ENCODE measurements around the gene CDR2L. TPM values are rescaled to one million over a fixed set of nuclear protein-coding genes. Genes with fewer than 3 reads are reported as not detected.
A peak's percentile ranks its signal among the peaks of the same experiment; 100 is the strongest.

CDR2L gene
- total RNA-seq, 2 experiments from 2014 or later: 0.08 TPM; not detected in 1

- peak within 1 kb of the TSS; percentile 89 for H3K4me3 Mint-ChIP-seq
- intact Hi-C loops (cut with DNase I, micrococcal nuclease): loop anchor here in 1 of 2 experiments (1.0 kb wide), 1 partner anchor 15 kb away; the partner anchor contains the start of gene CDR2L
- Histone ChIP-seq H3K27ac (ENCODE audit: low read depth in 1 of 2, low read length in 2 of 2) (no peak within 1 kb of the TSS), H3K36me3 (ENCODE audit: insufficient read depth, low read length) (no peaks in the 10 kb centered on the region), H3K27me3 (ENCODE audit: control insufficient read depth in 1 of 2, insufficient read depth in 2 of 2, low read length in 2 of 2) (peaks cover 4 to 14% of the 10 kb centered on the region in 2 experiments), H3K4me1 (ENCODE audit: insufficient read depth, low read length) (peaks cover 21% of the 10 kb centered on the region), H3K4me3 (ENCODE audit: low read length) (peak within 1 kb of the TSS; percentile 59), H3K9me3 (ENCODE audit: control insufficient read depth in 1 of 2, insufficient read depth in 1 of 2, low read length in 2 of 2) (no peaks in the 10 kb centered on the region)
- no peaks in the 10 kb centered on the region for H3K9me3 Mint-ChIP-seq
- H3K27ac Mint-ChIP-seq: peak within 1 kb of the TSS; percentile 55
- no peak for TF ChIP-seq CTCF (IDR thresholded peaks at IDR 0.05)
- peak; percentile 88 for ATAC-seq (ENCODE audit: poor library complexity)
- no peaks in the 10 kb centered on the region for H3K36me3 Mint-ChIP-seq (ENCODE audit: low read depth)
- ChIA-PET CTCF (interaction anchor here (0.9 to 3.6 kb wide), 7 partner anchors 11 to 229 kb away, joined by 3 to 22 read pairs (median 8); partner anchors contain the start of genes CDR2L and MRPL58), POLR2A (interaction anchor here (0.6 to 4.1 kb wide), 10 partner anchors 11 to 544 kb away, joined by 3 to 27 read pairs (median 5); partner anchors contain the start of genes CDR2L, MRPL58, SUMO2 and TSEN54)
- peaks cover 4% of the 10 kb centered on the region for H3K27me3 Mint-ChIP-seq
- DNase-seq: peak; percentile 74 to 90 (median 81)
- H3K4me1 Mint-ChIP-seq (ENCODE audit: low read depth): peaks cover 5% of the 10 kb centered on the region
These were observed 15.1 kb upstream of the CDR2L start, which contains the start of gene HID1 for GRCh38 chr17:74972107-74972972. HID1 (minus strand) TSS chr17:74972759; CDS start chr17:74972656, 103 bp downstream.

GRCh38 chr17:74972973-74973328 is 14.5 kb upstream of the CDR2L start:
- Mint-ChIP-seq H3K36me3 (ENCODE audit: low read depth) (no peaks in the 10 kb centered on the region), H3K4me3 (peak overlapping the region; percentile 89), H3K27me3 (peaks cover 4% of the 10 kb centered on the region), H3K27ac (peak overlapping the region; percentile 55), H3K4me1 (ENCODE audit: low read depth) (peaks cover 5% of the 10 kb centered on the region), H3K9me3 (no peaks in the 10 kb centered on the region)
- Histone ChIP-seq H3K9me3 (ENCODE audit: control insufficient read depth in 1 of 2, insufficient read depth in 1 of 2, low read length in 2 of 2) (no peaks in the 10 kb centered on the region), H3K27ac (ENCODE audit: low read depth in 1 of 2, low read length in 2 of 2) (no peak overlapping the region), H3K36me3 (ENCODE audit: insufficient read depth, low read length) (no peaks in the 10 kb centered on the region), H3K27me3 (ENCODE audit: control insufficient read depth in 1 of 2, insufficient read depth in 2 of 2, low read length in 2 of 2) (peaks cover 4 to 14% of the 10 kb centered on the region in 2 experiments), H3K4me3 (ENCODE audit: low read length) (peak overlapping the region; percentile 59), H3K4me1 (ENCODE audit: insufficient read depth, low read length) (peaks cover 21% of the 10 kb centered on the region)
- intact Hi-C loops (cut with DNase I, micrococcal nuclease): loop anchor here in 1 of 2 experiments (1.0 kb wide), 1 partner anchor 14 kb away; the partner anchor contains the start of gene CDR2L
- ChIA-PET POLR2A (interaction anchor here (0.6 to 4.1 kb wide), 8 partner anchors 10 to 210 kb away, joined by 3 to 27 read pairs (median 6); partner anchors contain the start of genes CDR2L, MRPL58 and SUMO2), CTCF (interaction anchor here (0.9 to 3.6 kb wide), 5 partner anchors 11 to 141 kb away, joined by 3 to 22 read pairs (median 8); partner anchors contain the start of genes CDR2L and MRPL58)
- no peak for TF ChIP-seq CTCF (IDR thresholded peaks at IDR 0.05)
- ATAC-seq (ENCODE audit: poor library complexity): no peak
- no peak for DNase-seq

GRCh38 chr17:74975943-74976342 is 11.5 kb upstream of the CDR2L start:
- peaks cover 9% of the 10 kb centered on the region for H3K4me1 Mint-ChIP-seq (ENCODE audit: low read depth)
- H3K27me3 Mint-ChIP-seq: peaks cover 4% of the 10 kb centered on the region
- H3K36me3 ChIP-seq (ENCODE audit: insufficient read depth, low read length): no peaks in the 10 kb centered on the region
- POLR2A ChIA-PET: no interaction called here
- no peaks in the 10 kb centered on the region for H3K36me3 Mint-ChIP-seq (ENCODE audit: low read depth)
- no peak overlapping the region for H3K4me3 ChIP-seq (ENCODE audit: low read length)
- TF ChIP-seq CTCF (IDR thresholded peaks at IDR 0.05): no peak
- no peak overlapping the region for H3K27ac ChIP-seq (ENCODE audit: low read depth in 1 of 2, low read length in 2 of 2)
- H3K27ac Mint-ChIP-seq: no peak overlapping the region
- peaks cover 4 to 14% of the 10 kb centered on the region in 2 experiments for H3K27me3 ChIP-seq (ENCODE audit: control insufficient read depth in 1 of 2, insufficient read depth in 2 of 2, low read length in 2 of 2)
- DNase-seq (no peak), ATAC-seq (ENCODE audit: poor library complexity) (no peak)
- H3K9me3 ChIP-seq (ENCODE audit: control insufficient read depth in 1 of 2, insufficient read depth in 1 of 2, low read length in 2 of 2): no peaks in the 10 kb centered on the region
- intact Hi-C loops (cut with DNase I, micrococcal nuclease): no loop called here
- no peaks in the 10 kb centered on the region for H3K9me3 Mint-ChIP-seq
- CTCF ChIA-PET: interaction anchor here (1.7 kb wide), 1 partner anchor 14 kb away, joined by 4 read pairs; no protein-coding TSS in a partner anchor
- H3K4me1 ChIP-seq (ENCODE audit: insufficient read depth, low read length): peaks cover 24% of the 10 kb centered on the region
- no peak overlapping the region for H3K4me3 Mint-ChIP-seq
